BLaER1 treated with 17β-estradiol and CSF1 and Interleukin-3, amounts not matched to agents 10 nM and 100 nM (cell line): ENCODE measurements around the gene FAM120A.

Source experiments
- H3K27ac ChIP-seq, 11 experiments: shearing (Covaris generic); formaldehyde crosslinking; 2 replicates each; pipeline ENCODE4 v1.8.1; 2022
- H3K27me3 ChIP-seq, 11 experiments: shearing (Covaris generic); formaldehyde crosslinking; 2 replicates each; pipeline ENCODE4 v1.8.1; 2022
- H3K36me3 ChIP-seq, 11 experiments: shearing (Covaris generic); formaldehyde crosslinking; 2 replicates each; pipeline ENCODE4 v1.8.1; 2022
- H3K4me1 ChIP-seq, 10 experiments: shearing (Covaris generic); formaldehyde crosslinking; 2 replicates each; pipeline ENCODE4 v1.8.1; 2022
- H3K4me2 ChIP-seq, 11 experiments: shearing (Covaris generic); formaldehyde crosslinking; 2 replicates each; pipeline ENCODE4 v1.8.1; 2022
- H3K4me3 ChIP-seq, 10 experiments: shearing (Covaris generic); formaldehyde crosslinking; 2 replicates each; pipeline ENCODE4 v1.8.1; 2022
- H3K9ac ChIP-seq, 11 experiments: shearing (Covaris generic); formaldehyde crosslinking; 2 replicates each; pipeline ENCODE4 v1.8.1; 2022
- H3K9me3 ChIP-seq, 11 experiments: shearing (Covaris generic); formaldehyde crosslinking; replicated peaks in 1 of 11; 2 replicates each; pipeline ENCODE4 v1.8.1; 2022
- H4K20me1 ChIP-seq, 11 experiments: shearing (Covaris generic); formaldehyde crosslinking; 2 replicates each; pipeline ENCODE4 v1.8.1; 2022
- Cebpa-rat ChIP-seq, 11 experiments: shearing (Covaris generic); IDR thresholded peaks; 2 replicates each; pipeline ENCODE4 v1.8.1; 2022

The FAM120A gene

DNA sequence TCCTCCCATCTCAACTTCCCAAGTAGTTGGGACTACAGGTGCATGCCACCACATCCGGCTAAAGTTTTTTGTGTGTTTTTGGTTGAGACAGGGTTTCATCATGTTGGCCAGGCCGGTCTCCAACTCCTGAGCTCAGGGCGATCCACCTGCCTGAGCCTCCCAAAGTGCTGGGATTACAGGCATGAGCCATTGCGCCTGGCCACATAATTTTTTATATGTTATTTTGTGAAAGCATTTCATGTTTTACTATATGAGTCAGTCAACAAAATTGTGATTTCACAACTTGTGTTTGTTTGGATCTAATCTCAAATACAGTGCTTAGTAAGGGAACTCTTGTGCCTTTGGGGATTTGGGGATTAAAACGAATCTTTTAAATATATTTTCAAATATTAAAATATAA lies 21.9 kb downstream of the FAM120A start:
- Histone ChIP-seq H3K4me3 (no peak overlapping the region), H4K20me1 (peaks cover 24 to 97% (median 75%) of the 10 kb centered on the region in 11 experiments; a peak in 19 of 22 replicates), H3K27me3 (no peaks in the 10 kb centered on the region), H3K4me2 (no peak overlapping the region), H3K36me3 (peaks cover 74 to 85% (median 78%) of the 10 kb centered on the region in 11 experiments), H3K9me3 (no peaks in the 10 kb centered on the region), H3K27ac (no peak overlapping the region), H3K9ac (no peak overlapping the region), H3K4me1 (peaks cover 8 to 18% (median 9%) of the 10 kb centered on the region in 10 experiments)
- TF ChIP-seq Cebpa-rat (IDR thresholded peaks at IDR 0.05) = no peak

- H3K36me3 ChIP-seq = peaks cover 87 to 100% (median 91%) of the 10 kb centered on the region in 11 experiments
- TF ChIP-seq Cebpa-rat (IDR thresholded peaks at IDR 0.05) = no peak
Observed at GRCh38 chr9:93475108-93475507, 23.6 kb downstream of the FAM120A start.

DNA sequence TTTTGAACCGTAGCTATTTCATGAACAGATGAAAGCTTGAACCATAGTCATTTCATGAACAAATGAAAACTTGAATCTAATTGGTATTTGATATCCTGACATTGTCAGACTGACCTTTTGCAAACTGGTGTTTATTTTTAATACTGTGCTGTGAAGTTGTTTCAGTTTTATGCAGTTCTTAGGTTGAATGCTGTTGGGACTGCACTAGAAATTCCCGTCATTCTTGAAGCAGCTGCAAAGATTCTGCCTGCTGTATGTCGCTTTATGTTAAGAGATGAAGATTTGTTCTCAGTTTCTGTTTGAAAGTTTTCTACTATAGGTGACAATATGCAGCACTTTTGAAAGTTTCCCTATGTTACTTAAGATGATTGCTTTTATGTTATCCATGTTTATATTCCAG lies 24.4 kb downstream of the FAM120A start:
- Histone ChIP-seq H3K36me3 (peaks cover 86 to 100% (median 94%) of the 10 kb centered on the region in 11 experiments), H3K4me1 (peaks cover 0 to 6% (median 0%) of the 10 kb centered on the region in 10 experiments; a peak in 5 of 20 replicates), H4K20me1 (peaks cover 23 to 95% (median 65%) of the 10 kb centered on the region in 11 experiments; a peak in 21 of 22 replicates), H3K27ac (no peak overlapping the region), H3K4me2 (no peak overlapping the region), H3K9me3 (no peaks in the 10 kb centered on the region), H3K9ac (no peak overlapping the region), H3K27me3 (no peaks in the 10 kb centered on the region), H3K4me3 (no peak overlapping the region)
- no peak for TF ChIP-seq Cebpa-rat (IDR thresholded peaks at IDR 0.05)

More at GRCh38 chr9:93475108-93475507, 23.6 kb downstream of the FAM120A start:
- Histone ChIP-seq H3K9ac (no peak overlapping the region), H3K9me3 (no peaks in the 10 kb centered on the region), H4K20me1 (peaks cover 15 to 95% (median 65%) of the 10 kb centered on the region in 11 experiments; a peak in 20 of 22 replicates), H3K4me2 (no peak overlapping the region), H3K4me3 (no peak overlapping the region), H3K27me3 (no peaks in the 10 kb centered on the region), H3K27ac (no peak overlapping the region), H3K4me1 (peaks cover 0 to 7% (median under 1%) of the 10 kb centered on the region in 10 experiments; a peak in 5 of 20 replicates)

DNA sequence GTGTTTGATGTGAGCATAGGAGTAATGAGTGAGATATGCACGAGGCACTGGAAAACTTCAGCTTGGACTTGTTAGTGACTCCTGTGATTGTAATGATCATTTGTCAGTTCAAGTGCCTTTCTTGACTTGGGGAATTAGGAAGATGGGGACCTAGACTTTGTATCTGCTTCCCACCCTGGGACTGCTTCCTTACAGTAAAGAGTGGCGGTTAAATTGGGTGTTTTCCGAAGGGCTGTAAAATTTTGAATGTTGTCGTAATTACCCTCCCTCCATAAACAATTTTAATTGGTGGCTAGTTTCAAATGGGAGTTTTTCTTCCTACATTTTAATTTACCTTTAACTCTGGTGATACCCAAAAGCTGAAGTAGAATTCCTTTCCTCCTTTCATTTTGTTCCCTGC lies 25.4 kb downstream of the FAM120A start:
- no peak overlapping the region for H3K27ac ChIP-seq
- H3K4me2 ChIP-seq = no peak overlapping the region
- H3K36me3 ChIP-seq = peaks cover 87 to 100% (median 93%) of the 10 kb centered on the region in 11 experiments
- H3K27me3 ChIP-seq = no peaks in the 10 kb centered on the region
- H3K9me3 ChIP-seq = no peaks in the 10 kb centered on the region
- TF ChIP-seq Cebpa-rat (IDR thresholded peaks at IDR 0.05) = no peak
- H3K9ac ChIP-seq = no peak overlapping the region
- no peak overlapping the region for H3K4me3 ChIP-seq
- H3K4me1 ChIP-seq = peaks cover 0 to 6% (median 0%) of the 10 kb centered on the region in 10 experiments; a peak in 3 of 20 replicates
- H4K20me1 ChIP-seq = peaks cover 33 to 96% (median 70%) of the 10 kb centered on the region in 11 experiments; a peak in 21 of 22 replicates

GRCh38 chr9:93477397-93477796 lies 25.9 kb downstream of the FAM120A start:
- Histone ChIP-seq H3K36me3 (peaks cover 87 to 100% (median 93%) of the 10 kb centered on the region in 11 experiments), H3K4me3 (no peak overlapping the region)

DNA sequence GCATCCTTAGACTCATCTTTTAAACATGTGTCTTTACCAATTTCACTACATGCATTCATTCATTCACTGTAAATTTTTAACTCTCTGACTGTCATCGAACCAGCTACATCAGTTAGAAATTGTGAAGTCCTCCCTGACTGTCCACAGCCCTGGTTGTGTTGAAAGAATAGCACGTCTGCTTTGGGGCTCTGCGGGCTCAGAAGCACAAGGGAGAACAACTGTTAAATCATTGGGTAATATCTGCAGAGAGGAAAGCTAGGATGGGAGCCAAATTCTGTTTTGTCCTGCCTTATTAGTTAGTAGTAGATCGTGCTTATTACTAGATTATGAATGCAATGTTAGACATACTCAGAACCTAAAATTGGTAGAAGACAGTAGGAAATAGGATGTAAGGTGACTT lies 28.2 kb downstream of the FAM120A start:
- TF ChIP-seq Cebpa-rat (IDR thresholded peaks at IDR 0.05) = no peak
- peaks cover 88 to 100% (median 92%) of the 10 kb centered on the region in 11 experiments for H3K36me3 ChIP-seq
- peaks cover 0 to 5% (median 0%) of the 10 kb centered on the region in 11 experiments; a peak in 1 of 22 replicates for H3K9me3 ChIP-seq
- peaks cover 0 to 6% (median 0%) of the 10 kb centered on the region in 10 experiments; a peak in 3 of 20 replicates for H3K4me1 ChIP-seq
- no peaks in the 10 kb centered on the region for H3K27me3 ChIP-seq
- H4K20me1 ChIP-seq = peaks cover 43 to 92% (median 77%) of the 10 kb centered on the region in 11 experiments; a peak in 21 of 22 replicates
- no peak overlapping the region for H3K4me2 ChIP-seq
- no peak overlapping the region for H3K9ac ChIP-seq
- no peak overlapping the region for H3K4me3 ChIP-seq
- H3K27ac ChIP-seq = no peak overlapping the region

More at GRCh38 chr9:93477397-93477796, 25.9 kb downstream of the FAM120A start:
- H3K9me3 ChIP-seq = no peaks in the 10 kb centered on the region
- H3K4me2 ChIP-seq = no peak overlapping the region
- H3K4me1 ChIP-seq = peaks cover 0 to 6% (median 0%) of the 10 kb centered on the region in 10 experiments; a peak in 3 of 20 replicates
- no peak for TF ChIP-seq Cebpa-rat (IDR thresholded peaks at IDR 0.05)
- no peak overlapping the region for H3K9ac ChIP-seq
- no peaks in the 10 kb centered on the region for H3K27me3 ChIP-seq
- H4K20me1 ChIP-seq = peaks cover 38 to 96% (median 75%) of the 10 kb centered on the region in 11 experiments; a peak in 21 of 22 replicates
- H3K27ac ChIP-seq = no peak overlapping the region

- no peak overlapping the region for H3K27ac ChIP-seq
- no peak overlapping the region for H3K9ac ChIP-seq
- H3K9me3 ChIP-seq = peaks cover 0 to 6% (median 0%) of the 10 kb centered on the region in 11 experiments; a peak in 1 of 22 replicates
- peaks cover 45 to 92% (median 72%) of the 10 kb centered on the region in 11 experiments; a peak in 21 of 22 replicates for H4K20me1 ChIP-seq
- no peak for TF ChIP-seq Cebpa-rat (IDR thresholded peaks at IDR 0.05)
- no peak overlapping the region for H3K4me3 ChIP-seq
- no peak overlapping the region for H3K4me2 ChIP-seq
- peaks cover 0 to 6% (median 0%) of the 10 kb centered on the region in 10 experiments; a peak in 4 of 20 replicates for H3K4me1 ChIP-seq
- H3K36me3 ChIP-seq = peaks cover 88 to 100% (median 92%) of the 10 kb centered on the region in 11 experiments
- no peaks in the 10 kb centered on the region for H3K27me3 ChIP-seq
Observed at GRCh38 chr9:93480262-93480661, 28.8 kb downstream of the FAM120A start.

DNA sequence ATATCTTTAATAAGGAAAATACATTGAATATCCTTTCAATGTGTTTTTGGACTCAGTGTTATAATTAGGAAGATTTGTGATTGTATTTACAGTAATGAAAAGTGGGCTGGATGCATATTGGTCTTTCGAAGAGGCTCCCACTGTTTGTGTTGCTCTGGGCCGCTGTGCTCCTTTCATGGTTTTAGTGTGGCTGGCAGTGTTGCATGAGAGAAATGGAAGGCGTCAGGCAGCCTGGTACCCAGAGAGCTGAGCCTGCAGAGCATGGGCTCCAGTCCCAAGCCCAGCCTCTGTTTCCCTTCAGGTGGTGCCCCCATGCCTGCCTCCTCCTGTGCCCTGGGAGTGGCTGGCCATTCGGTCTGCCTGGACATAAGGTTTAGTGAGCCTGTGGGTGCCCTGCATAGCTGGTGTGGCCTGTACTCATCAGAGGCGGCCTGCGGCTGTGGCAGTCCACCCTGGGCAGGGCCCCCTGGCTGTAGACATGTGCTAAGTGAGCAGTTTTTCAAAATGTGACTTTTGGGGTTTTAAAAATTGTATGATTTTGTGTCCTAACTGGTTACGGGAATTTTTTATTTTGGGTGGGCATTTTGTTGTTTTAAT lies 29.3 kb downstream of the FAM120A start:
- no peak overlapping the region for H3K9ac ChIP-seq
- H3K27me3 ChIP-seq = no peaks in the 10 kb centered on the region
- H4K20me1 ChIP-seq = peaks cover 45 to 91% (median 73%) of the 10 kb centered on the region in 11 experiments; a peak in 21 of 22 replicates
- peaks cover 89 to 100% (median 93%) of the 10 kb centered on the region in 11 experiments for H3K36me3 ChIP-seq
- H3K9me3 ChIP-seq = peaks cover 0 to 10% (median 0%) of the 10 kb centered on the region in 11 experiments; a peak in 1 of 22 replicates
- no peak overlapping the region for H3K27ac ChIP-seq
- H3K4me2 ChIP-seq = no peak overlapping the region
- no peak overlapping the region for H3K4me3 ChIP-seq
- H3K4me1 ChIP-seq = peaks cover 0 to 6% (median 4%) of the 10 kb centered on the region in 10 experiments; a peak in 6 of 20 replicates
- TF ChIP-seq Cebpa-rat (IDR thresholded peaks at IDR 0.05) = no peak

DNA sequence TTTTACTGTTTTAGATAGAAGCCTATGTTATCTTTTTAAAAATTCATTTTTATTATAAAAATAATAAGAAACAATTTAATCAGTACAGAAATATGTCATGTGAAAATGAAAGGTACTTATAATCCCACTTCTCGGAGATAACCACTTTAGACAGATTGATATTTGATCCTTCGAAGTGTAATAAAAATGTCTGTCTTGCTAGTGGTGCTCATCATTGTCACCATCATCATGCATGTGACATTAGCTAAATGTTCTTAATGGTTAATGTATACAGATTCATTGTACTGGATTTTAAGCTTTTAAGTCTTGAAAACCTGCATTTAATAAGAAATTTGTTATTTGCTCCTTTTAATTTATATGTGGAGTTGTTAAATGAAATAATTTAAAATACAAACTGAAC lies 32.0 kb downstream of the FAM120A start:
- no peak overlapping the region for H3K9ac ChIP-seq
- H4K20me1 ChIP-seq = peaks cover 31 to 80% (median 58%) of the 10 kb centered on the region in 11 experiments; a peak in 21 of 22 replicates
- peaks cover 86 to 100% (median 93%) of the 10 kb centered on the region in 11 experiments for H3K36me3 ChIP-seq
- no peak overlapping the region for H3K27ac ChIP-seq
- peaks cover 0 to 25% (median 8%) of the 10 kb centered on the region in 10 experiments; a peak in 13 of 20 replicates for H3K4me1 ChIP-seq
- H3K9me3 ChIP-seq = peaks cover 0 to 10% (median 0%) of the 10 kb centered on the region in 11 experiments; a peak in 1 of 22 replicates
- no peak overlapping the region for H3K4me3 ChIP-seq
- no peak overlapping the region for H3K4me2 ChIP-seq
- H3K27me3 ChIP-seq = no peaks in the 10 kb centered on the region
- TF ChIP-seq Cebpa-rat (IDR thresholded peaks at IDR 0.05) = no peak
